GM19239 (cell line): Measurements from ENCODE around the gene VRK2.
A peak's percentile ranks its signal among the peaks of the same experiment; 100 is the strongest.
"Not testable (repeated sequence)": the region's sequence is repeated elsewhere in the genome, so short reads cannot be mapped to it uniquely, and the experiment has no call there.

Source experiments
- DNase-seq: peaks from one replicate; pipeline ENCODE4 v3.0.0; 2011; ENCODE audit warnings: low spot score; ENCODE audit not compliant: insufficient read length
- FAIRE-seq: peaks from 2 replicates; lab custom pipeline; 2011; peaks lifted over from hg19 to GRCh38; lab: Jason Lieb, UNC

VRK2 gene

DNA sequence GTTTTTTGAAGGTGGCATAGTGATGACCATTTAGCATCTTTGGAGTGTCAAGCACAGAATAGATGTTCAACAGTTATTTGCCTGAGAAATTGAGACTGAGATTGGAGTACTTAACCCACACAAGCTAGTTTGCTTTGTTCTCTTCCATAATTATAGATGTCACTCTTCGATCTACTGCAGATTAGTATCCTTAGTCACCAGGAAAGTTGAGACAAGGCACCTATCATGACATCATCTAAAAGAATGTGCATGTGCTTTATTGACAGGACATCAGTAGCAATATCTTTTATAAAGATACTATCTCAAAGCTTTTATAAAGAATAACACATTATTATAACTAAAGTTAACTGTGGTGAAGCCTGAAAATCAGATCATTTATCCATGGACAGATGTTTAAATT lies 6.4 kb downstream of the VRK2 start:
- FAIRE-seq: no peak
- no peak for DNase-seq

DNA sequence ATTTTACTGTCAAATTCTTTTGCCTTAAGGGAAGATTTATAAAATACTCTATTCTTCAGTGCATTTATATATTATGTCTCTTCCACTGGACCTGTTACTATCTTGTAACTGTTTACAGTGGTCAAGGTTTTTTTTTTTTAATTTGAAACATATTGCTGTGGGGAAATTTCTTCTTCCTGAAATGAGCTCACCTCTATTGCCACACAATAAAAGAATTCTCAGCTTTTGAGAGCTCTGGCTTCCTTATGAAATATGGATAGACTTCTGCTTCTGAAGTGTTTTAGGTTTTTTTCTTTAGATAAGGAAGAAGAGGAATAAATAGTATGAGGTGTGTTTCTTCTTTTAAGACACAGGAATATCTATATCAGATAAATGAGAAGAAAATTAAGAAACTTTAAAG lies 7.7 kb downstream of the VRK2 start:
- DNase-seq (no peak), FAIRE-seq (no peak)

DNA sequence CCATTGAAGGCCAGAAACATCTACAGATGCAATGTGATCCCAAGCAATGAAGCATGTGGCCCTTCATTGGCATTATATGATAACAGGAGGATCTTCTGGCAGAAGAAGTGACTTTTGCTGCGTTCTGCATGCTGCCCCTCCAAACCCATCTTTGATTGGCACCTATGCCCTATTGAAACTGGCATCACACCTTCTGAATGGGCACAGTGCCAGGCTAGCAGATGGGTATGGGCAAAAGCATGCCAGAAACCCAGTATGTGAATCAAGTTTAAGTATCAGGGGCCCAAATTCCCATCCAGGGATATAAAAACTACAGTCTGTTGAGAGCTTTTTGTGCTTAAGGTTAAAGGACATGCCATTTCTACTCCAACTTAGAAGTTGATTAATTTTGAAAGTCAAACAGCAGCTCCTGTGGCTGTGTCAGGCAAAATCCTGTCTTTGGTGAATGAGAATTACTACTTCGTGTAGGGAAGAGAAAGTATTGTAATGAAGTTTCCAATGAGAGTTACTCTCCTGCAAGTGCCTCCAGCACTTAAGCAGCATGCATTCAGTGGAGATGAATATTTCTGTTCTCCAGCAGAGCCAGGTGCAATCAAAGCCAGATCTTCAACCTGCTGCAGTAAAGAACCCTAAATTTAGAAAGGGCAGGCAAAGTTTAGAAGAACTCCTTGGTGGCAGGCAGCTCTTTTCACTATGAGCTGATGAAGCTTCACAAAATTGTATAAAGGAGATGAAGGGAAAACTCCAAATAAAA lies 8.6 kb downstream of the VRK2 start:
- FAIRE-seq (peak; percentile 70), DNase-seq (no peak)

- no peak for DNase-seq
- no peak for FAIRE-seq
Observed at GRCh38 chr2:58056192-58056916, 9.7 kb downstream of the VRK2 start.

GRCh38 chr2:58057707-58058530 lies 11.3 kb downstream of the VRK2 start:
- FAIRE-seq: peak; percentile 57
- no peak for DNase-seq

DNA sequence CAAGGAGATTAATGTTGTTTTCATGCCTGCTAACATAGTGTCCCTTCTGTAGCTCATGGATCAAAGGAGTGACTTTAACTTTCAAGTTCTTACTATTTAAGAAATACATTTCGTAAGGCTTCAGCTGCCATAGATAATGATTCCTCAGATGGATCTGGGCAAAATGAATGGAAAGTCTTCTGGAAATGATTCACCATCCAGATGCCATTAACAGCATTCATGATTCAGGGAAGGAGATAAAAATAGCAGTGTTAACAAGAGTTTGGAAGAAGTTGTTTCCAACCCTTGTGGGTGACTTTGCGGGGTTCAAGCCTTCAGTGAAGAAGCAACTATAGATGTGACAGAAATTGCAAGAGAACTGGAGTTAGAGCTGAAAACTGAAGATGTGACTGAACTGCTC lies 17.0 kb downstream of the VRK2 start:
- FAIRE-seq: peak; percentile 14
- no peak for DNase-seq

DNA sequence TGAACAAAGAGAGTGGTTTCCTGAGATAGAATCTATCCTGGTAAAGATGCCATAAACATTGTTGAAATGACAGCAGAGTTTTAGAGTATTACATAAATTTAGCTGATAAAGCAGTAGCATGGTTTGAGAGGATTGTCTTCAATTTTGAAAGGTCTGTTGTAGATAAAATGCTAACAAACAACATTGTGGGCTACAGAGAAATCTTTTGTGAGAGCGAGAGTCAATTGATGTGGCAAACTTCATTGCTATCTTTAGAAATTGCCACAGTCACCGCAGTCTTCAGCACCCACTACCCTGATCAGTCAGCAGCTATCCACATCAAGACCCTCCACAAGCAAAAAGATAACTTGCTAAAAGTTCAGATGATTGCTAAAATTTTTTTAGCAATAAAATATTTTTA lies 17.5 kb downstream of the VRK2 start:
- DNase-seq (no peak), FAIRE-seq (peak; percentile 26)

DNA sequence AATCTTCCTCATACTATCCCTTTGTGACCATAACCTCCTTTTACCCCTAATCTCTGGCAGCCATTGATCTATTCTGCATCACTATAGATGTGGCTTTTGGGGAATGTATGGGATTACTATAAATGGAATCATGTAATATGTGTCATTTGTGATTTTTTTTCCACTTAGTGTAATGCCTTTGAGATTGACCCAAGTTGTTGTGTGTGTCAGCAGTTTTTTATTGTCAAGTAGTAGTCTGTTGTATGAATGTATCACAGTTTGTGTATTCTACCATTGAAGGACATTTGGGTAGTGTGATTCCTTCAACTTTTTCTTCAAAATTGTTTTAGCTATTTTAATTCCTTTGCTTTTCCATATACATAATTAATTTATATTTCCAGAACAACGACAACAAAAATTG lies 18.6 kb downstream of the VRK2 start:
- FAIRE-seq (peak; percentile 42), DNase-seq (no peak)

DNA sequence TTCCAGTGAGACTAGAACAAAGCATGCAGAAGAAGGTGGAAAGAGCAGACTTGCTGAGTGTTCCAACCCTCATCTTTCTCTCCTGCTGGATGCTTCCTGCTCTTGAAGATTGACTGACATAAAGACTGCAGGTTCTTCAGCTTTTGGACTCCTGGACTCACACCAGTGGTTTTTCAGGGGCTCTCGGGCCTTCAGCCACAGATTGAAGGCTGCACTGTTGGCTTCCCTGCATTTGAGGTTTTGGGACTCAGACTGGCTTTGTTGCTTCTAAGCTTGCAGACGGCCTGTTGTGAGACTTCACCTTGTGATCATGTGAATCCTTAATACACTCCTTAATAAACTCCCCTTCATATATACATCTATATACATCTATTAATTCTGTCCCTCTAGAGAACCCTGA lies 20.4 kb downstream of the VRK2 start:
- FAIRE-seq: no peak
- DNase-seq: no peak

DNA sequence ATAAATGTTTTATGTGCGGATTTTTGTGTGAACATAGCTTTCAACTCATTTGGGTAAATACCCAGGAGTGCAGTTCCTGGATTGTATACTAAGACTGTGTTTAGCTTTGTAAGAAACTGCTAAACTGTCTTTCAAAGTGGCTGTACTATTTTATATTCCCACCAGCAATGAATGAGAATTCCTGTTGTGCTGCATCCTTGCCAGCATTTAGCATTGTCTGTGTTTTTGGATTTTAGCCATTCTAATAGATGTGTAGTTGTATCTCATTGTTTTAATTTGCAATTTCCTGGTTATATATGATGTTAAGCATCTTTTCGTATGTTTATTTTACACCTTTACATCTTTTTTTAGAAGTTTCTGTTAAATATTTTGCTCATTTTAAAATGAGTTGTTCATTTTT lies 24.2 kb downstream of the VRK2 start:
- FAIRE-seq (peak; percentile 56), DNase-seq (no peak)

- peak; percentile 63 for FAIRE-seq
- no peak for DNase-seq
Observed at GRCh38 chr2:58072102-58072501, 25.5 kb downstream of the VRK2 start.

DNA sequence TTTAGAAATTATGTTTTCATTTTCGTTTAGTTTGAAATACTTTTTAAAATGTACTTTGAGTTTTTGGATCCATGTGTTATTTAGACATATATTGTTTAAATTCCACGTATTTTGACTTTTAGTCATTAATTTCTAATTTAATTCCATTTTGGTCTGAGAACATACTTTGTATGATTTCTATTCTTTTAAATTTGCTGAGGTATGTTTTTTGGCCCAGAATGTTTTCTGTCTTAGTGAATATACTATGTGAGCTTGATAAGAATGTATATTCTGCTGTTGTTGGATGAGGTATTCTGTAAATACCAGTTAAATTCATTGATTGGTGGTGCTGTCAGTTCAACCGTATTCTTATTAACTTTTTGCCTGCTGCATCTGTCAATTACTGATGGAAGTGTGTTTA lies 26.4 kb downstream of the VRK2 start:
- no peak for FAIRE-seq

DNA sequence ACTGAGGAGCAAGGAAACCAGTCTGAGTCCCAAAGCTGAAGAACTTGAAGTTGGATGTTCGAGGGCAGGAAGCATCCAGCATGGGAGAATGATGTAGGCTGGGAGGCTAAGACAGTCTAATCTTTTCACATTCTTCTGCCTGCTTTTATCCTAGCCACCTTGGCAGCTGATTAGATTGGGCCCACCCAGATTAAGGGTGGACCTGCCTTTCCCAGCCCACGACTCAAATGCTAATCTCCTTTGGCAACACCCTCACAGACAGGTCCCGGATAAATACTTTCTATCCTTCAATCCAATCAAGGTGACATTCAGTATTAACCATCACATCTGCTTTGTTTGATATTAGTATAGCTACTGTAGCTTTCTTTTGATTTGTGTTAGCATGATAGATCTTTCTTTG lies 27.1 kb downstream of the VRK2 start:
- DNase-seq (no peak), FAIRE-seq (peak; percentile 65)

More for the DNA sequence above, 26.4 kb downstream of the VRK2 start:
- no peak for DNase-seq

- no peak for DNase-seq
- FAIRE-seq: peak; percentile 42
Observed at GRCh38 chr2:58081000-58081399, 34.4 kb downstream of the VRK2 start.

GRCh38 chr2:58089081-58089480 lies 42.5 kb downstream of the VRK2 start:
- DNase-seq (no peak), FAIRE-seq (no peak)

DNA sequence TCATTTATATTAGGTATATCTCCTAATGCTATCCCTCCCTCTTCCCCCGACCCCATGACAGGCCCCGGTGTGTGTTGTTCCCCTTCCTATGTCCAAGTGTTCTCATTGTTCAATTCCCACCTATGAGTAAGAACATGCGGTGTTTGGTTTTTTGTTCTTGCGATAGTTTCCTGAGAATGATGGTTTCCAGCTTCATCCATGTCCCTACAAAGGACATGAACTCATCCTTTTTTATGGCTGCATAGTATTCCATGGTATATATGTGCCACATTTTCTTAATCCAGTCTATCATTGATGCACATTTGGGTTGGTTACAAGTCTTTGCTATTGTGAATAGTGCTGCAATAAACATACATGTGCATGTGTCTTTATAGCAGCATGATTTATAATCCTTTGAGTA lies 46.2 kb downstream of the VRK2 start:
- not testable (repeated sequence) for FAIRE-seq, DNase-seq

- FAIRE-seq (no peak), DNase-seq (no peak)
Observed at GRCh38 chr2:58097025-58097424, 50.4 kb downstream of the VRK2 start.

DNA sequence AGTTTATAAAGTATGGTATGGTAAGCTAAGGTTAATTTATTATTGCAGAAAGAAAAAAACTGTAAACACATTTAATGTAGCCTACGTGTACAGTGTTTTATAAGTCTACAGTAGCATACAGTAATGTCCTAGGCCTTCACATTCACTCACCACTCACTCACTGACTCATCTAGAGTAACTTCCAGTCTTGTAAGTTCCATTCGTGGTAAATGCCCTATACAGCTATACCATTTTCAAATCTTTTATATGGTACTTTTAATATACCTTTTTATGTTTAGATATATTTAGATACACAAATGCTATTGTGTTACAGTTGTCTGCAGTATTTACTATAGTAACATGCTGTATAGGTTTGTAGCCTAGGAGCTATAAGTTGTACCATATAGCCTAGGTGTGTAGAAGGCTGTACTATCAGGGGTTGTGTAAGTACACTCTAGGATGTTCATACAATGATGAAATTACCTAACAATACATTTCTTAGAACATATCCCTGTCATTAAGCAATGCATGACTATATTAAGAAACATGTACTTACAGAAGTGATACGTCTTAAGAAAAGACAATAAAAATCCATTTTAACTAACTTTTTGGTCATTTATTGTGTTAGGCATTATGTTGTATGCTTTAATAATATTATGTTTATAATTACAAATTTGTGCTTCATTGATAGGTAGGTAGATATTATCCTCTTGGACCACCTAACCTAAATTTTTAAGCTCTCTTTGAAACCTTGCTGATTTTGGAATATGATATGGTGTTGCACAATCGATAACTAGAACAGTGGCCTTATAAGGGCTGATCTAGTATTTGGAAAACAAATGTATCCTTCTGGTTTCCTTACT lies 51.9 kb downstream of the VRK2 start:
- DNase-seq: no peak
- FAIRE-seq: no peak

GRCh38 chr2:58099096-58099769 lies 52.6 kb downstream of the VRK2 start:
- DNase-seq (no peak), FAIRE-seq (no peak)

GRCh38 chr2:58101500-58101899 lies 54.9 kb downstream of the VRK2 start:
- no peak for FAIRE-seq

More at GRCh38 chr2:58101500-58101899, 54.9 kb downstream of the VRK2 start:
- DNase-seq: no peak
